Left ventricle myocardium inferior (tissue), 1 donor: ENCODE results near the gene SH3BP1. TPM values are rescaled to one million over a fixed set of nuclear protein-coding genes. Genes with fewer than 3 reads are reported as not detected.

Experiments
- DNase-seq: peaks from one replicate; pipeline ENCODE4 v3.0.0-alpha.2; 2020
- H3K27ac ChIP-seq: fragments of 200-600 bp; replicated peaks from 2 replicates; pipeline ENCODE4 v1.8.0; 2021
- H3K27me3 ChIP-seq: fragments of 200-600 bp; 2 replicates; pipeline ENCODE4 v1.8.0; 2021; ENCODE audit warnings: low read depth
- H3K36me3 ChIP-seq: fragments of 200-600 bp; 2 replicates; pipeline ENCODE4 v1.8.0; 2021
- H3K4me1 ChIP-seq: fragments of 200-600 bp; 2 replicates; pipeline ENCODE4 v1.8.0; 2021
- H3K4me3 ChIP-seq: fragments of 200-600 bp; 2 replicates; pipeline ENCODE4 v1.8.0; 2021; ENCODE audit warnings: mild to moderate bottlenecking, moderate library complexity
- H3K9me3 ChIP-seq: fragments of 200-600 bp; replicated peaks from 2 replicates; pipeline ENCODE4 v1.8.0; 2021
- CTCF ChIP-seq: fragments of 200-600 bp; IDR thresholded peaks from 2 replicates; pipeline ENCODE4 v1.8.0; 2021; ENCODE audit warnings: antibody characterized with exemption, mild to moderate bottlenecking, borderline replicate concordance
- intact Hi-C: fragments of 100-400 bp; cut with micrococcal nuclease; formaldehyde crosslinking; loops from one replicate; pipeline ENCODE4 v1.11.0; 2022
- total RNA-seq: library from RNA; stranded (reverse); fragmentation: NEBNext Ultra II Directional; extraction: Animal tissue kit (Norgen Biotek cat#: 25700); gene quantifications from one replicate; pipeline ENCODE4 v1.2.1, GENCODE V29; 2021
- donor health status: DM: no; HTN: yes; CAD: no; lungs with severe emphysema.

SH3BP1 gene
- total RNA-seq, 1 donor from 2014 or later: 2.5 TPM

DNA sequence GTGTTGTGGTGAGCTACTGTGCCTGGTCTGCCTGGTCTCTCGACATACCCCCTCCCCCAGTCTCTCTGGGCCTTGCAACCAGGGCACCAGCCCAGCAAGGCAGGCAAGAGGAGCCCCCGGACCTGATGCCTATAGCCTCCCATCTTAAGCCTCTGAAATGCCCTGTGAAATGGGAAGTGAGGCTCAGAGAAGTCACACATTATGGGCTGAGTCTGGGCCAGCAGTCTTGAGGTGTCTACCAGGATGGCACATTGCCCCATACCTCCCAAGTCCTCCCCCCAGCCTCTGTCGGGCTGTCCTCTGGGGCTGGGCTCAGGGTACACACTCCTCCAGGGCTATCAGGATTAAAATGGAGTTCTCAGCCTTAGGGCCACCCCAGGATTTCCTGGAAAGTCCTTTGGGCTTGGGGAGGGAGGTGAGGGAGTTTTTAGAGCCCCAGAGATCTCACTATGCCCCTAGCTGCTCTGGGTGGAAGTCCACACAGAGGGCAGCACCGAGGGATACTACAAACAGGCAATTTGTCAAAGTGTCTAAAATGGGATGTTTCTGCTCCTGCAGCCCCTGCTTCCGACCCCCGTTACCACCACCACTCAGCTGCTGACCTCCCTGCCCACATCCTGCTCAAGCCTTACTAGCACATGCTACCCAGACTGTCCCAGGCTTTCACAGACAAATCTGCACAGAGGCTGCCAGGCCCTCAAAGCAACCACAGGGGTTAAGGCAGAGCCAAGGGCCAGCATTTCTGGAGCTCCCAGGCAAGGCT lies 3.1 kb upstream of the SH3BP1 start:
- Histone ChIP-seq H3K36me3 (peaks cover 10% of the 10 kb centered on the region), H3K27me3 (peaks cover 16% of the 10 kb centered on the region), H3K4me3 (no peak overlapping the region), H3K4me1 (peaks cover 63% of the 10 kb centered on the region), H3K27ac (no peak overlapping the region), H3K9me3 (no peaks in the 10 kb centered on the region)
- TF ChIP-seq CTCF: no peak
- no peak for DNase-seq
- intact Hi-C loops: no loop called here

DNA sequence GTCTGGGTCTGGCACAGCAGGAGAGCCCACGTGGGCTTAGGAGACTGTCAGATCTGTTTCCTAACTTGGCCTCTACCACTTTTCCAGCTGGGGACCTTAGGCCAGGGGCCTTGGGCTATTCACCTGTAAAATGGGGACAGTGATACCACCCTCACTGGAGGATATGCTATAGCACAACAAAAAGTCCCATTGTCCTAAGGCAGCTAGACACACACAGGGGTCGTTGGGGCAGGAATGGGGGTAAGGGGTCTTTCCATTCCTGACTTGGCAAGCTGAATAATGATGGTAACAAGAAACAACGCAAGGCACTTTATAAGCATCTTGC lies 2.6 kb upstream of the SH3BP1 start:
- no peak for DNase-seq
- no peak for TF ChIP-seq CTCF
- no peaks in the 10 kb centered on the region for H3K9me3 ChIP-seq
- peaks cover 5% of the 10 kb centered on the region for H3K36me3 ChIP-seq
- intact Hi-C loops: no loop called here
- no peak overlapping the region for H3K4me3 ChIP-seq
- H3K4me1 ChIP-seq: peaks cover 60% of the 10 kb centered on the region
- no peak overlapping the region for H3K27ac ChIP-seq
- H3K27me3 ChIP-seq: peaks cover 16% of the 10 kb centered on the region

- no peak for TF ChIP-seq CTCF
- H3K27me3 ChIP-seq: peaks cover 16% of the 10 kb centered on the region
- H3K9me3 ChIP-seq: no peaks in the 10 kb centered on the region
- H3K27ac ChIP-seq: peak overlapping the region; percentile 52
- intact Hi-C loops: no loop called here
- H3K4me1 ChIP-seq: peaks cover 50% of the 10 kb centered on the region
- H3K4me3 ChIP-seq: peak overlapping the region; percentile 68
- DNase-seq: no peak
- no peaks in the 10 kb centered on the region for H3K36me3 ChIP-seq
These were observed 939 bp upstream of the SH3BP1 start for GRCh38 chr22:37638391-37639069.

DNA sequence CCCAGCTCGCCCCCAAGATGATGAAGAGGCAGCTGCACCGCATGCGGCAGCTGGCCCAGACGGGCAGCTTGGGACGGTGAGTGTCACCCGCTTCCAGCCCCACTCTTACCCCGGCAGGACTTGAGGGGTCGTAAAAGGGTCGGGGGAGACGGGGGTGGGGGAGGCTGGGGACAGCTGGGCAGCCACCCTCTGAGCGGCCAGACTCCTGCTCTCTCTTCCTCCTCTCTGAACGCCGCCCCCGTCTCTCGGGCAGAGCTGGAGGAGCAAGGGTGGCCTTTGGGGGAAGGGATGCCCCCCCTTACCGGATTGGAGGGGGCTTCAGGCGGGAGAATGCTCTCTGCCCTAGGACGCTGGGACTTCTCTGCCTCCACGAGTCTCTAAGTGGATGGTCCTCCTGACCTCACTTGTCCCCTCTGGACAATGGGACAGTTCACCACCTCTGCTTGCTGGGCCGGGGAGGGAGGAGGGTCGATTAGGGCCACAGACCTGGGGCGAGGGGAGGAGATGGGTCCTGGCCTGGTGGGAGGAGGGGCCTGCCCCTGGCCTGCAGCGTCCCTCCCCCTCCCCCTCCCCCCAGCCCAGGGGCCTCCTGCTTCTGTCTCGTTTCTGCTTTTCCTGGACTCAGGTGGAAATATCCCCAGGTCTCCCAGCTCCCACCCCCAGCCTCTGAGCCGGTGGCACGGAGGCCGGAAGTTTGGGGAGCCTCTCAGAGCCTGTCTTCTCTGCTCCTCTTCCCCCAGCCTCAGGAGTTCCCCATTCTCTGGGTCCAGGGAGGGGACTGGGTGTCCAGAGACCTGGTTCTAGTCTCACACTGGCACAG lies 512 bp downstream of the SH3BP1 start:
- H3K36me3 ChIP-seq: no peaks in the 10 kb centered on the region
- H3K27me3 ChIP-seq: peaks cover 16% of the 10 kb centered on the region
- H3K9me3 ChIP-seq: no peaks in the 10 kb centered on the region
- H3K4me3 ChIP-seq: peak overlapping the region; percentile 68
- no peak for DNase-seq
- intact Hi-C loops: loop anchor here (10.0 kb wide), 1 partner anchor 155 kb away; no protein-coding TSS in a partner anchor
- peak overlapping the region; percentile 52 for H3K27ac ChIP-seq
- no peak for TF ChIP-seq CTCF
- peaks cover 38% of the 10 kb centered on the region for H3K4me1 ChIP-seq
